Duodenal mucosa (tissue), 2 donors: Measurements from ENCODE around the gene ARHGAP31.

Source experiments
- H3K27ac ChIP-seq: one replicate; pipeline ENCODE4 v1.7.0; 2013; ENCODE audit warnings: low read depth, low read length
- H3K27me3 ChIP-seq, 2 donors: one replicate each; pipeline ENCODE4 v1.7.0; 2013; ENCODE audit warnings: low read length in 2 of 2, control low read depth in 1 of 2; ENCODE audit not compliant: insufficient read depth in 2 of 2, control insufficient read depth in 1 of 2
- H3K36me3 ChIP-seq, 2 donors: one replicate each; pipeline ENCODE4 v1.7.0; 2013; ENCODE audit warnings: low read length in 2 of 2, control low read depth in 1 of 2; ENCODE audit not compliant: insufficient read depth in 2 of 2, control insufficient read depth in 1 of 2
- H3K4me1 ChIP-seq, 2 donors: one replicate each; pipeline ENCODE4 v1.7.0; 2013; ENCODE audit warnings: low read length in 2 of 2, control low read depth in 1 of 2; ENCODE audit not compliant: insufficient read depth in 2 of 2, control insufficient read depth in 1 of 2
- H3K4me3 ChIP-seq, 2 donors: one replicate each; pipeline ENCODE4 v1.7.0; 2013; ENCODE audit warnings: low read length in 2 of 2, low read depth in 1 of 2
- H3K9ac ChIP-seq, 2 donors: one replicate each; pipeline ENCODE4 v1.7.0; 2013; ENCODE audit warnings: low read length in 2 of 2, low read depth in 1 of 2
- H3K9me3 ChIP-seq, 2 donors: one replicate each; pipeline ENCODE4 v1.7.0; 2013; ENCODE audit warnings: low read length in 2 of 2, control low read depth in 1 of 2; ENCODE audit not compliant: control insufficient read depth in 1 of 2

Gene ARHGAP31

GRCh38 chr3:119279101-119279554, 15.1 kb upstream of the ARHGAP31 start:
- no peak overlapping the region for H3K9ac ChIP-seq
- H3K9me3 ChIP-seq = peaks cover 10% of the 10 kb centered on the region in 2 donors
- H3K27me3 ChIP-seq = no peaks in the 10 kb centered on the region
- H3K4me3 ChIP-seq = no peak overlapping the region
- H3K4me1 ChIP-seq = no peaks in the 10 kb centered on the region
- peak overlapping the region; percentile 30 for H3K27ac ChIP-seq
- no peaks in the 10 kb centered on the region for H3K36me3 ChIP-seq

DNA sequence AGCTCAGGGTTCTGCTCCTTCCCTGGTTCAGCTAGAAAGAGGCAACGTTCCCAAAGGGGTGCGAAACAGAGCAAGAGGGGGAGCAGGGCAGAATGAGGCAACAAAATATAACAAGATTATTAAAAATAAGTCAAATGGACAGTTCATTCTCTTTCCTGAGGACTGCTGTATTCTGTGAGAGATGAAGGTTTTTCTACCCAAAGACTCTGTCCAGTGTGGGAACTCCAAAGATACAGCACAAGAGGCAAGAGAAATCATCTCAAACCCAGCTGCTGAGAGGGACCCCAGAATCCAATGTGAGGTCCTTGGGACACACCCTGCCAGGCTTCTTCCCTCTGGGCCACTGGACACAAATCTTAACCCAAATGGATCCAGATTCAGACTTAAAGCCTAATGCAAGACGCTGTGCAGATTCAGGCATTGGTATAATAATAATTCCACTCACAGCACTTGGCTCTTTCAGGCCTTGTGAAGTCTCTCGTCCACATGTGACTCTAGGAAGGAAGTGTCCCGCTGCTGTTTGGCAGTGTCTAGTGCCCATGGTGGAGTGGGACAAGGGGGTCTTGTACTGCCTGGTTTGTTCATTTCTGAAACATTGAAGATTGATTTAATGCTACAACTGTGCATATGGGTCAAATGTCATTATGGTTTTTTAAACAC, 14.5 kb upstream of the ARHGAP31 start:
- Histone ChIP-seq H3K9ac (no peak overlapping the region), H3K27ac (no peak overlapping the region), H3K27me3 (no peaks in the 10 kb centered on the region), H3K4me3 (no peak overlapping the region), H3K4me1 (no peaks in the 10 kb centered on the region), H3K36me3 (no peaks in the 10 kb centered on the region), H3K9me3 (peaks cover 10% of the 10 kb centered on the region in 2 donors)

- no peak overlapping the region for H3K9ac ChIP-seq
- H3K4me3 ChIP-seq = no peak overlapping the region
- no peaks in the 10 kb centered on the region for H3K9me3 ChIP-seq
- H3K4me1 ChIP-seq = peaks cover 9 to 11% of the 10 kb centered on the region in 2 donors
- no peak overlapping the region for H3K27ac ChIP-seq
- no peaks in the 10 kb centered on the region for H3K36me3 ChIP-seq
- no peaks in the 10 kb centered on the region for H3K27me3 ChIP-seq
Observed at GRCh38 chr3:119288669-119289403, 5.3 kb upstream of the ARHGAP31 start.

DNA sequence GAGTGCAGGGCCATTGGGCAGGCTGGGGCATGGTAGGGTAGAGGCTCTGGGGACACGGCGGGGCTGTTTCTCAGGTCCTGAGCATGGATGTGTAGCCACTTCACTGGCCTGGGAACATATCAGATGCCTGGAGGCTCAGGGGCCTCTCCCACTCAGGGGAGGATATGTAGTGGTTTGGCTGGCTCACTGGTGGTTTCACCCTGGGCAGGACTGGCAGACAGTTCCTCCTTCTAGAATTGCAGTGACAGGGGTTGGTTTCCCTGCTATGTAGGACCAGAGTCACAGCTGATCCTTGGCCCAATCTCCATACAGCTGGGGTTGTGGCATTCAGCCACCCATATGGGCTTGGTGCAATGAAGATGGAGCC, 4.8 kb upstream of the ARHGAP31 start:
- H3K9ac ChIP-seq = no peak overlapping the region
- no peak overlapping the region for H3K27ac ChIP-seq
- H3K9me3 ChIP-seq = no peaks in the 10 kb centered on the region
- no peaks in the 10 kb centered on the region for H3K36me3 ChIP-seq
- no peak overlapping the region for H3K4me3 ChIP-seq
- H3K27me3 ChIP-seq = no peaks in the 10 kb centered on the region
- peaks cover 9 to 11% of the 10 kb centered on the region in 2 donors for H3K4me1 ChIP-seq

DNA sequence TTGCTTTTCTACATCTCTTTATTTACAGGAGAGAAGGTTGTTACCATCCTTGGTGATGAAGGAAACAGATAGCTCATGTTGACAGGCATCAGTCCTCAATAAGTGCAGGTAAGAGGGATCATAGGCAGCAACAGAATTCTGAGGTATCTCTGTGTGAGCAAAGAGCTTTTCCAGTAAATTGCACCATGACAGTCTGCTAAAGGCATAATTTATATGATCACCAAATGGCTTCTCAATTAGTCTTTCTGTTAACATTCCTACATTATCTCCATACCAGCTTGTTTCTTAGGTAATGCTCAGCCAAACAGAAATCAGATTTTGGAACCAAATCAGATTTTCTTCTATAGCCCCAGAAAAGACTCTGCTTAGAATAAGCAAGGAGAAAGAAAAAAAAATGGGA, 3.6 kb upstream of the ARHGAP31 start:
- Histone ChIP-seq H3K36me3 (no peaks in the 10 kb centered on the region), H3K27me3 (no peaks in the 10 kb centered on the region), H3K27ac (no peak overlapping the region), H3K9ac (no peak overlapping the region), H3K9me3 (no peaks in the 10 kb centered on the region), H3K4me1 (peaks cover 9 to 18% of the 10 kb centered on the region in 2 donors), H3K4me3 (no peak overlapping the region)

- Histone ChIP-seq H3K9ac (no peak overlapping the region), H3K36me3 (no peaks in the 10 kb centered on the region), H3K27ac (no peak overlapping the region), H3K4me3 (no peak overlapping the region), H3K9me3 (no peaks in the 10 kb centered on the region), H3K4me1 (peaks cover 9 to 18% of the 10 kb centered on the region in 2 donors), H3K27me3 (no peaks in the 10 kb centered on the region)
Observed at GRCh38 chr3:119291062-119291700, 3.0 kb upstream of the ARHGAP31 start.

DNA sequence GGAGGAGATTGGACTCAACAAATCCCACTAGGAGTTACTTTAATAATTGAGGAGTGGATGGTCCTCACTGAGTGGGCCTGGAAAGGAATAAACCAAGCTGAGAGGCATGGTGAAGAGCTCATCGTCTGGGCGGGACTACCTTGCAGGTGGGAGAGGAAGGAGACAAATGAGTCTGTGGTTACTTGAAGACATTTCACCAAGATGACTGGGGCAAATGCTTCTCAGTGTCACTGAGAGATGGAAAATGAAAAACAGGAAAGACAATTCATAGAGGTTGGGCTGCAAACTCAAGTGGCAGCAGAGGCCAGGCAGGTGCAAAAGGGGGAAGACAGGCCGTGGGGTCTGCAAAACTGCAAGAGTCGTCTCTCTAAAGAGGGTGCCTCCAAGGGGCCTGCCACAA, 1.5 kb upstream of the ARHGAP31 start:
- no peaks in the 10 kb centered on the region for H3K36me3 ChIP-seq
- no peaks in the 10 kb centered on the region for H3K27me3 ChIP-seq
- peaks cover 12 to 27% of the 10 kb centered on the region in 2 donors for H3K4me1 ChIP-seq
- H3K27ac ChIP-seq = no peak overlapping the region
- H3K9ac ChIP-seq = no peak overlapping the region
- H3K4me3 ChIP-seq = no peak overlapping the region
- no peaks in the 10 kb centered on the region for H3K9me3 ChIP-seq

DNA sequence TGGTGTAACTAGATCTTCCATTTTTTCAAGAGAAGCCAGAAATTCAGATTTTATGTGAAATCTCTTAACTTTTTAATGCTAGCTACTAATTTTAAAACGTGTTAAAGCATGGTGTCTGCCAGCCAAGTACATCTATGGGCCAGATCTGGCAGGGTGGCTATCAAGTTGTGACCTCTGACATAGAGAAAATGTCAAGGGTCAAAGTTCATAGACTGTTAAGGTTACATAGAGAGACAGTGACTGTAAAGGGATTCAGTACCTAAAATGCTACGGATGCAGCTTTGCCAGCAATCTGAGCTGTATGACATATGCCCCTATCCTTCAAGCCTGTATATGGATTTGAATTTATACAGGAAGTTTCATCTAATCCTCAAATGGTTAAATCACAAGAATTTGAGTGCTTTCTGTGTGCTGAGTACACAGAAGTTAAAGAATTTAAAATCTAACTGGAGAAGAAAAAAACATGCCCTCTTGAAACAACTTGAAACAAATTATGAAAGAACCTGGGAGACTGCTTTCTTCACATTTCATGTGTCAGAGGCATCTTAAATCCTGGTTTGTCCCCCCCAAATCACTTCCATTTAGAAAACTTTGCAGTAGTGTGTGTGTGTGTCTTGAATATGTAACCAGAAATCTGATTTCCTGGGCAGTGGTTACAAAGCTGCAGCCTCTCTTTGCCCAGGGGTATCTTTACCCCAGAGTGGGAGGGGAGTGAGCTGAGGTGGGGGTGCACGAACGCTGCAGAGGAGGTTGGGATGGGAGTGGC, 895 bp upstream of the ARHGAP31 start:
- no peaks in the 10 kb centered on the region for H3K9me3 ChIP-seq
- H3K27me3 ChIP-seq = no peaks in the 10 kb centered on the region
- peak overlapping the region; percentile 48 for H3K9ac ChIP-seq
- peak overlapping the region; percentile 79 for H3K27ac ChIP-seq
- H3K4me3 ChIP-seq = peak overlapping the region; percentile 86
- peaks cover 12 to 27% of the 10 kb centered on the region in 2 donors for H3K4me1 ChIP-seq
- H3K36me3 ChIP-seq = no peaks in the 10 kb centered on the region

- no peaks in the 10 kb centered on the region for H3K36me3 ChIP-seq
- peak overlapping the region; percentile 69 for H3K27ac ChIP-seq
- H3K9me3 ChIP-seq = no peaks in the 10 kb centered on the region
- peaks cover 12 to 27% of the 10 kb centered on the region in 2 donors for H3K4me1 ChIP-seq
- peak overlapping the region; percentile 86 for H3K4me3 ChIP-seq
- H3K27me3 ChIP-seq = no peaks in the 10 kb centered on the region
- peak overlapping the region; percentile 48 to 79 for H3K9ac ChIP-seq
Observed at GRCh38 chr3:119294696-119295671, 801 bp downstream of the ARHGAP31 start.
